GM10847 (cell line): ENCODE results near the gene PPP2R3C.

ENCODE experiments used
- POLR2A ChIP-seq: IDR thresholded peaks from 2 replicates; pipeline ENCODE4 v1.6.1; 2011; ENCODE audit not compliant: insufficient read length; ENCODE audit errors: extremely low read depth

Gene PPP2R3C

DNA sequence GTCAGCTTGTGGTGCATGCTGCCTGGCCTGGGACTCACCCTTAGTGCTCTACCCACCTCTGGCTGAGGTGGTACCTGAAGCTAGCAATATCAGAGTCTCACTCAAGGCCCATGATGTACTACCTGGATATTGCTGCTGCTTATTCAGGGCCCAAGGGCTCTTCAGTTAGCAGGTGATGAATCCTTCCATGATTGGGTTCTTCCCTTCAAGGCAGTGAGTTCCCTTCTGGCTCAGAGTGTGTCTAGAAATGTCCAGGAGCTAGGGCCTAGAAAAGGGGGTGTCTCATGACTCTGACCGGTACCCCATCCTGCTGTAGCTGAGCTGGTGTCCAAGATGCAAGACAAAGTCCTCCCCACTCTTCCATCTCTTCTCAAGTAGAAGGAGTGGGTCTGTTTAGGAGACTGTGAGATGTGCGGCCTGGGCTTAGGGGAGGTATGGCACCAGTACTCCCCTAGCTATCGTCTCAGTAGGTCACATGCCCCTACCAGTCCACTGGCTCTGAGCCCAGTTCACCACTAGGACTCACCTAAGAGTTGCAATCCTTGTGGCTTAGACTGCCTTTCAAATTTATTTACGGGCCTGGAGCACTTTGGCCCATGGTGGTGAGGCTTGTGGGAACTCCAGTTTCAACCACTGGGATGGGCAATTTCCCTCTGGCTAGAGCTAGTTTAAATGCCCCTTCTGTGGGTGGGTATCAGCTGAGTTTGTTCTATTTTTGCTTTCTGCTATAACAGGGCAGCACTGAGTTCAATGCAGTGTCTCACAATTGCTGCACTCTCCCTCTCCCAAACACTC, 12.7 kb upstream of the PPP2R3C start:
- TF ChIP-seq POLR2A: no peak

DNA sequence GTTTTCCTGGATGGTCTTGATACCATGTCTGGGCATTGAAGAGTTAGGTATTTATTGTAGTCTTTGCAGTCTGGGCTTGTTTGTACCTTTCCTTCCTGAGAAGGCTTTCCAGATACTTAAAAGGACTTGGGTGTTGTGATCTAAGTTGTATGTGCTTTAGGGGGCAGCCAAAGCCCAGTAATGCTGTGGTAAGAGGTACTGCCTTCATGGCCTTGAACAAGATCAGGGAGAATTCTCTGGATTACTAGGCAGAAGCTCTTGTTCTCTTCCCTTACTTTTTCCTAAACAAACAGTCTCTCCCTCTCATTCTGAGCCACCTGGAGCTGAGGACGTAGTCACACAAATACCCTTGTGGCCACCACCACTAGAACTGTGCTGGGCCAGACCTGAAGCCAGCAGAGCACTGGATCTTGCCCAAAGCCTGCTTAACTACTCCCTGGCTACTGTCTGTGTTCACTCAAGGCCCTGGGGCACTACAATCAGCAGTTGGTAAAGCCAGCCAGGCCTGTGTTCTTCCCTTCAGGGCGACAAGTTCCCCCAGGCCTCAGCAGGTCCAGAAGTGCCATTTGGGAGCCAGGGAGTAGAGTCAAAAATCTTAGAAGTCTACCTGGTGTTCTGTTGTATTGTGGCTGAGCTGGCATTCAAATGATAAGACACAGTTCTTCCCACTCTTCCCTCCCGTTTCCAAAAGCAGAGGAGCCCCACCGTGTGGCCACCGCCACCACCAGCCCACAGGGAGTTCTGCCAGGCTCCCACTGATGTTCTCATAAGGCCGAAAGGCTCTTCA, 11.9 kb upstream of the PPP2R3C start:
- no peak for TF ChIP-seq POLR2A

DNA sequence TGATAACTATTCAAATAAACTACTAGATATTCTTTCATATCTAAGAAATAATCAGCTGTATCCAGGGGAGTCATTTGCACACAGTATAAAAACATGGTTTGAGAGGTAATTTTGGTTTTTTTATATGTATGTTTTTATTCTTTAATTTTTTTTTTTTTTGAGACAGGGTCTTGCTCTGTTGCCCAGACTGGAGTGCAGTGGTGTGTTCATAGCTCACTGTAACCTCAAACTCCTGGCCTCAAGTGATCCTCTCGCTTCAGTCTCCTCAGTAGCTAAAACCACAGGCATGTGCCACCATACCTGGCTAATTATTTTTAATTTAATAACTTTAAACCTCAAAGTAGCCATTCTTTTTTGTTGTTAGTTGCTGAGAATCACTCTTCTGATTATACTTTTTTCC, 2.3 kb upstream of the PPP2R3C start:
- TF ChIP-seq POLR2A: no peak

DNA sequence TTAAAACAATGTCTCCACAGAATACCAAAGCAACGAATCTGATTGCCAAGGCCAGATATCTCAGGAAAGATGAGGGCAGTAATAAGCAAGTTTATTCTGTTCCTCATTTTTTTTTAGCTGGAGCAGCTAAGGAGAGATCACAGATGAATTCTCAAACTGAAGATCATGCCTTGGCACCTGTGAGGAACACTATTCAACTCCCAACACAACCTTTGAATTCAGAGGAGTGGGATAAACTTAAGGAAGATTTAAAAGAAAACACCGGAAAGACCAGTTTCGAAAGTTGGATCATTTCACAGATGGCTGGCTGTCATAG, 1.6 kb upstream of the PPP2R3C start:
- TF ChIP-seq POLR2A: no peak

DNA sequence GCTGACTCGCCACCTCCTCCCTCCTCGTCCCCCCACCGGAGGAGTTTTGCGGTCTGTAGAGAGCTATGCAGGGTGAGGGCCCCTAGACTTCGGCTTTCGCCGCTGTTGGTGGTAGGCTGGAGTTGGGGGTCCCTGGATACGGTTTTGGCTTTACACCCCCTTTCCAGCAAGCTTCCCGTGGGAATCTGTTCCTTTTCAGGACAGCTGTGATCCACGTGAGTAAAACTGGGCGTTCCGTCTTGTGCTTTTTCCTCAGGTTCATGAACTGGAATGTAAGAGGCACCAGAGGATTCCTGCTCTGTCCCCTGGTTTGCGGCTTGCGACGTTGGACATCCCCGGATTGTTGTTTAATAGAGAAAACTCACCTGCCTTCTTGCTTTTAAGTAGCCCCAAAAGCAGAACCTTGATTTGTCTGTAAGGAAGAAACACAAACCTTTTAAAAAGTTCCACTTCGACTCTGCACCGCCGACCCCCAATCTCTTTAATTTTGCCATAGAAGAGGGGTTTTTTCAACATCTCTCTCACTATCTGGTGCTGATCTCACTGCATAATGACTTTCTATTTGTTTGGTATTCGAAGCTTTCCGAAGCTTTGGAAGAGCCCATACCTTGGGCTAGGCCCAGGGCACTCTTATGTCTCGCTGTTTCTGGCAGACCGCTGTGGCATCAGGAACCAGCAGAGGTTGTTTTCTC, 1.1 kb upstream of the PPP2R3C start:
- no peak for TF ChIP-seq POLR2A

DNA sequence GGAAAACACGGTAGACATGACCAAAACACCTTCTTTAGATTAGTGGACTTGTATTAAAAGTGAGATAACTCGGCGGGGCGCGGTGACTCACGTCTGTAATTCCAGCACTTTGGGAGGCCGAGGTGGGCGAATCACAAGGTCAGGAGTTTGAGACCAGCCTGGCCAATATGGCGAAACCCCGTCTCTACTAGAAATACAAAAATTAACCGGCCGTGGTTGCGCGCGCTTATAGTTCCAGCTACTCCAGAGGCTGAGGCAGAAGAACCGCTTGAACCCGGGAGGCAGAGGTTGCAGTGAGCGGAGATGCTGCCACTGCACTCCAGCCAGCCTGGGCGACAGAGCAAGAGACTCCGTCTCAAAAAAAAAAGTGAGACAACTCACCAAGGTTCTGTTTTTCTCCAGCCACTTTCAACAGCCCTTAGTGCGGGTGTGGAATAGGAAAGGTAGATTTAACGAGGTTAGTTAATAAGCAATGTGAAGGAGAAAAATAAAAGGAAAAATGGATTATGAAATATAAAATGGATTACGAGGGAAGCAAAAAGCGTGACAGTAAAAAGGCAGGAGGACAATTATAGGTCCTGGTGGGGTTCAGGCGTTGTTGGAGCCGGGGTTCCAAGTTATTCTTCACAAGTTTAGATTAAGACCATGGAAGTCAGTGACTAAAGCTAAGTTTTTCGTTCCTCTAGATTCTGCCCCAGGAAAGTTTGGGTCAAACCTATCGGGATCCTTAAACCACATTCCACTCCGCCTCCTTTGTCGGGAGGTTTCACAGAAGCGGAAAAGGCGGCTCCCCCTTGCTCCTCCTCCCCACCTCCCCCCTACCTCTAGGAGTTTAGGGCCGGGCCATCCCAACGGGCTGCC, 534 bp downstream of the PPP2R3C start:
- no peak for TF ChIP-seq POLR2A

DNA sequence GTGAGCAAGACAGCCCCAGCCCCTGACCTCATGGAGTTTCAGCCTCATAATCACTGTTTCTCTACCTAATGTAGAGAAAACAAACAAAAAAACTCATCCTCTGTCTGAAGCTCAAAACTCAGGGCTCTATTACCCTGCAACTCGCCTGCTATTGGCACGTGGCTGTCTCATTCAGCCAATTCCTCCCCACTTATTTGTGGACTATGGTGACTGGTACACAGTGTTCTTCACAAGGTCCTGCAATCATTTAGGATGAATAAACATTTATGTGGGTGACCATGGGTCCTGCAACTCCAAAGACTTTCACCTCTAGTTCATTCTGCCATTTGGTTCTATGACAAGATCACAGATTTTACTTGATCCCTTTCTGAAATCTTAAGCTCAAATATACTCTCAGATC, 4.7 kb downstream of the PPP2R3C start:
- no peak for TF ChIP-seq POLR2A

DNA sequence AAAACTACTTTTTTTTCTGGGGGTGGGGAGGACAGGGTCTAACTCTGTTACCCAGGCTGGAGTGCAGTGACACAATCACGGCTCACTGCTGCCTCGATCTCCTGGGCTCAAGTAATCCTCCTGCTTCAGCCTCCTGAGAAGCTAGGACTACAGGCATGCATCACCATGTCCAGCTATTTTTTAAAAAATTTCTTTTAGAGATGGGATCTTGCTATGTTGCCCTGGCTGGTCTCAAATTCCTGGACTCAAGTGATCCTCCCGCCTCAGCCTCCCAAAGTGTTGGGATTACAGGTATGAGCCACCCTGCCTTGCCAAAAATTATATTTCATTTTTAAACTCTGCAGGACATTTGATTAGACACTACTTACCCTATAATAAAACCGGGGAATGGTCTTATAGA, 5.5 kb downstream of the PPP2R3C start:
- TF ChIP-seq POLR2A: no peak

DNA sequence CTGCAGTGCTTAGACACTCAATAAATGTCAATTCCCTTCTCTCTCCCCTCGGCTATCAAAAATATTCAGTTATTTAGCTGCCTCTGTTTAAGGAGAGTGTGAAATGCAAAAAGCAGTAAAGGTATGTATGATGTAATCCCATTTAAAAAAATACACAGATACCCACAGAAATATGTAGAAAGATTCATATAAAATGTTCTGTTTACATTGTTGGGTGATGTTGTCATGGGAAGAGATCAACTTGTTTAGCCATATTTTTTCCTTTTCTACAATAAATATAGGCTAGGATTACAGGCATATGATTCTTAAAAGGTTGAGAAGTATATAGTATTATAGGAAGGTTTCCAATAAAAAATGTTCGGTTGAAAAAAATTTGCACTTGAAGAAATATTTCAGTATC, 7.8 kb downstream of the PPP2R3C start:
- TF ChIP-seq POLR2A: no peak

DNA sequence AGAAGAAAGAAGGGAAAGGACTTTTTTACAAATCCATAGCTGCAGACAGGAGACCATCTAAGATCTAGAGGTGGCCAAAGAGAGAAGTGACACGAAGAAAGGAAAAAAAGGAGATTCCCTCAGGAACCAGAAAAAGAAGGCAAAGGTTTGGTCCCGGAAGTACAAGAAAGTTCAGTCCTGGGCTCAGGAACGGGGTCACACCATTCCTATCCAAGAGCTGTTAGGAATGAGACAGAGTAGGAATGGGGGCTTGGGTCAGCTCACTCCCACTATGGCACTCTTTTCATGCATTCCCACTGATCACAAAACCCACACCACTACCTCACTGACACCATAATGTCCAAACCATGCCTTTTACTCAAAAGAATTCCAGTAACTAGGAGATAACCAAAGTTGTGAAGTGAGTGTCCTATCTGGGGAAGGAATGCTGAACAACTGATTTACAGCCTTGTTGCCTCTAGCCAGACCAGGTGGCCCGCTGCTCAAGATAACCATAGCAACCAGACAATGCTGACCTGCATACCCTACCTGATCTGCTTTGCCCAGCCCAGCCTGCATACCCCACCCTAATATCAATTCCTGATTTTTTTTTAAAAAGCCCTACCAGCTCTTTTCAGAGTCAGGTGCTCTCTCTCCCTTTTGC, 8.4 kb downstream of the PPP2R3C start:
- no peak for TF ChIP-seq POLR2A

DNA sequence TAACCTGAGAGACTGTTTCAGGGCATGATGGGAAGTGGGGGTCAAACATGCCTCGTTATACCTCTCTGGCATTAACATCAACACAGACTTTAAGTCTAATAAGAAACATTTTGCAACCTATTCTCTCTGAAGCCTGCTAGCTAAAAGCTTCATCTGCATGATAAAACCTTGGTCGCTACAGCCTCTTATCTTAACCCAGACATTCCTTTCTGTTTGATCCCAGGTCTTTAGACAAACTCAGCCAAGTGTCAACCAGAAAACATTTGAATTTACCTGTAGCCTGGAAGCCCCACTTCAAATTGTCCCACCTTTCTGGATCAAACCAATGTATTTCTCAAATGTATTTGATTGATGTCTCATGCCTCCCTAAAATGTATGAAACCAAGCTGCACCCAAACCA, 9.1 kb downstream of the PPP2R3C start:
- TF ChIP-seq POLR2A: no peak

DNA sequence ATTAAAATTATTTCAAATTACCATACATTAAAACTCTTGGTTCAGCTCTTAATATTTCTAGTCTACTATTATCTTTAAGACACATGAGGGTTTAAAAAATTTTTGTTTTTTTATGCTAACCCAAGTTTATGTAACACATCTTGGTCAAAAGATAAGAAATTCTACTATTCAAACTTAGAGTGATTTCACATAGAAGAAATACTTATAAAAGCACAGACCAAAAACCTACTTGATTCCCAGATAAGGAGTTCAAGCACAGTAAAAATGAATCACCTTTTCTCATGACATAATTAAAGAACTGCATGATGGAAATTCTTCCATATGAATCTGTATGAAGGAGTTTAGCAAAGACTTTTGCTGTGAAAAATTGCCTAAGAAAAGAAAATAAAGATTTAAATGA, 13.9 kb downstream of the PPP2R3C start:
- TF ChIP-seq POLR2A: no peak

DNA sequence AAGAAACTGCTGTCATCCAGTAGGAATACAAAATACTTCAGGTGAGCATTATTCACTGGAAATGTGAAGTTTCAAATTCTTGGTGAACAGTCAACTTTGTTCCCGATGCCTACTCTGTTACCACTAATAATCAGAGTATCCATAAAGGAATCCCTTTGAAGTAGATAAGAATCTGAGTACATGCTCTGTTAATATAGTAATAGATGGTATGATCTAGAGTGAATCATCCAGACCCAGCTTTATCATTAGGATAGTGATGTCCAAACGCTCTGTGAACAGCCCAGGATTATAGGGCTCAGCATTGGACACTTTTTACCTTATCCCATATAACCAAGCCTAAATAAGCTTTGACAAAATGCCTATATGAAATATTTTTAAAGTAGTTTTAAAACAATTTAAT, 33.3 kb downstream of the PPP2R3C start:
- no peak for TF ChIP-seq POLR2A

DNA sequence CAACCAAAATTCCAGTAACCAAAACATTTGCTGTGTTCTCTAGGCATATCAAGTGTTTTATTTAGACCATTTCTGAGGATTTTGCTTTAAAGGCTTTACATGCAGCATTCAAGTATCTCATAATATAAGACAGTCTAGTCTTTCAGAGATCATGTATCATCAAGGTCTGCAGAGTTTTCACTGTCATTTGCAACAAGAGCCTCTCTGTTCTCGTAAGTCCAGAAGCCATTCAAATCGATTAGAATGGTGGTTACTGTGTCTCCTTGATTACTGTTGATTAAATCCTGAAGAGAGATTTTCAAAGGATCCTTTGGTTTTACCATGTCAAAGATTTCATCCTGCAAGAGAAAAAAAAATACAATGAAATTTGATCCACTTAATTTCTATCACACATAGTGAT, 36.3 kb downstream of the PPP2R3C start:
- no peak for TF ChIP-seq POLR2A

DNA sequence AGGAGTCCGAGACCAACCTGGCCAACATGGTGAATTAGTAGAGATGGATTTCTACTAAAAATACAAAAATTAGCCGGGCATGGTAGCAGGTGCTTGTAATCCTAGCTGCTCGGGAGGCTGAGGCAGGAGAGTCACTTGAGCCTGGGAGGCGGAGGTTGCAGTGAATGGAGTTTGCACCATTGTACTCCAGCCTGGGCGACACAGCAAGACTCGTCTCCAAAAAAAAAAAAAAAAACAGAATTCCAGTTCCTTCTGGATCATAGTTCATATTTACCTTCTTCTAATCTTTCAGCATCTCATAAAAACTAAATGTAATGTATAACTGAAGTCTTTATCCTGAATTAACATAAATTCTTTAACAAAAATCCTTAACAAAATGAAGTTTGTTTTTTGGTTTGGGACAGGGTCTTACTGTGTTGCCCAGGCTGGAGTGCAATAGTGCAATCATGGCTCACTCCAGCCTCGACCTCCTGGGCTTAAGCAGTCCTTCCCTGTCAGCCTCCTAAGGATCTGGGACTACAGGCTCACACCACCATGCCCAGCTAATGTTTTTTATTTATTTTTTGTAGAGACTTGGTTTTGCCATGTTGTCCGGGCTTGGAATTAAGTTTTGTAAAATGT, 38.1 kb downstream of the PPP2R3C start:
- no peak for TF ChIP-seq POLR2A

DNA sequence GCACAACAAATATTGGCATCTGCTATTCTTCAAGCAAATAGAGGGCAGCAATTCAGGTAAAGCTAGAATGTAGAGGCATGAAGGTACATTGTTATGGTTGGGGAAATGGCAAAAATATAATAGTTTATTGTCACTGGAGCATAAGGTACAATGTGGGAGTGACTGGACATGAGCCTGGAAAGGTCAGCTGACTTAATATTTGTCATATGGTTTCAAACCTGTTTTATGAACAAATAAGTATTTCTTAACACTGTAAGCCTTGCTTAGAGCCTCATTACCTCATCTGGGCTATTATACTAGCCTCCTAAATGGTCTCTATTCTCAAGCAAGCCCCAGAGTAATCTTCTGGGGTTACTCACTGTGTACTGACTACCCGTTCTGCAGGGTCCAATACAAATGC, 42.0 kb downstream of the PPP2R3C start:
- TF ChIP-seq POLR2A: no peak
